H1 (cell line): Measurements from ENCODE around the gene TMEM244. TPM values are rescaled to one million over a fixed set of nuclear protein-coding genes. Genes with fewer than 3 reads are reported as not detected.

Source experiments
- BACH1 ChIP-seq: IDR thresholded peaks from 2 replicates; pipeline ENCODE4 v1.6.1; 2012; ENCODE audit warnings: low read length, improper control_type of control experiment
- BRCA1 ChIP-seq: IDR thresholded peaks from 2 replicates; pipeline ENCODE4 v1.6.1; 2012; ENCODE audit warnings: low read depth, low read length, improper control_type of control experiment
- FOSL1 ChIP-seq: IDR thresholded peaks from 2 replicates; pipeline ENCODE4 v1.6.1; 2011; ENCODE audit warnings: mild to moderate bottlenecking, low read depth, low read length, moderate library complexity; ENCODE audit not compliant: insufficient read depth
- KDM1A ChIP-seq: fragments of 200-600, 300-600 bp; sonication (generic); IDR thresholded peaks from 2 replicates; pipeline ENCODE4 v1.7.1; 2016; ENCODE audit warnings: mild to moderate bottlenecking, low read length, borderline replicate concordance
- POLR2A ChIP-seq, 2 experiments: IDR thresholded peaks; 1 replicate in 1 of 2; 2 replicates in 1 of 2; pipeline ENCODE4 v1.6.1; 2011; ENCODE audit warnings: low read depth in 2 of 2, low read length in 2 of 2, mild to moderate bottlenecking in 2 of 2; ENCODE audit errors: control extremely low read depth in 1 of 2
- POU5F1 ChIP-seq: IDR thresholded peaks from 2 replicates; pipeline ENCODE4 v1.6.1; 2011; ENCODE audit warnings: low read depth, mild to moderate bottlenecking, low read length, moderate library complexity
- RAD21 ChIP-seq, 2 experiments: IDR thresholded peaks in 1 of 2; conservative IDR thresholded peaks in 1 of 2; 2 replicates each; pipeline ENCODE4 v1.6.1; 2011; ENCODE audit warnings: low read depth in 2 of 2, low read length in 2 of 2, improper control_type of control experiment in 1 of 2, inconsistent platforms in 1 of 2, mild to moderate bottlenecking in 1 of 2, moderate library complexity in 1 of 2
- RNF2 ChIP-seq: fragments of 200-900, 300-1000 bp; sonication (generic); IDR thresholded peaks from 2 replicates; pipeline ENCODE4 v1.7.1; 2016; ENCODE audit warnings: borderline replicate concordance, low read depth, mild to moderate bottlenecking, antibody characterized with exemption, low read length; ENCODE audit not compliant: poor library complexity, severe bottlenecking; ENCODE audit errors: missing control alignments
- SAP30 ChIP-seq: fragments of 300-600 bp; sonication (generic); IDR thresholded peaks from 2 replicates; pipeline ENCODE4 v1.7.1; 2012; ENCODE audit warnings: low read length, moderate library complexity, mild to moderate bottlenecking, inconsistent platforms; ENCODE audit not compliant: insufficient read depth, insufficient replicate concordance
- YY1 ChIP-seq: IDR thresholded peaks from 2 replicates; pipeline ENCODE4 v1.6.1; 2011; ENCODE audit warnings: low read depth, mild to moderate bottlenecking, low read length
- polyA plus RNA-seq, 7 experiments: library from polyadenylated mRNA; depleted of rRNA in 3 of 7; stranded (reverse) in 5 of 7; unstranded in 2 of 7; fragments of >200 nt in 5 of 7; fragments of 200-250 nt in 2 of 7; gene quantifications; 1 replicate in 5 of 7; 2 replicates in 1 of 7; 4 replicates in 1 of 7; pipeline versions ENCODE4 v1.2.1 to v1.2.3, GENCODE V29; 2011 to 2013; ENCODE audit warnings: missing spikeins in 2 of 7, mixed read lengths in 2 of 7
- total RNA-seq: library from RNA; stranded (reverse); fragmentation: NEBNext Ultra II Directional; extraction: Animal tissue kit (Norgen Biotek cat#: 25700); gene quantifications from 2 replicates; pipeline ENCODE4 v1.2.1, GENCODE V29; 2021

The TMEM244 gene
- total and polyA plus RNA-seq, 2 of the 8 experiments (the other 6 are each of a cell fraction or from before 2014, with no cell fraction given), result not detected

DNA sequence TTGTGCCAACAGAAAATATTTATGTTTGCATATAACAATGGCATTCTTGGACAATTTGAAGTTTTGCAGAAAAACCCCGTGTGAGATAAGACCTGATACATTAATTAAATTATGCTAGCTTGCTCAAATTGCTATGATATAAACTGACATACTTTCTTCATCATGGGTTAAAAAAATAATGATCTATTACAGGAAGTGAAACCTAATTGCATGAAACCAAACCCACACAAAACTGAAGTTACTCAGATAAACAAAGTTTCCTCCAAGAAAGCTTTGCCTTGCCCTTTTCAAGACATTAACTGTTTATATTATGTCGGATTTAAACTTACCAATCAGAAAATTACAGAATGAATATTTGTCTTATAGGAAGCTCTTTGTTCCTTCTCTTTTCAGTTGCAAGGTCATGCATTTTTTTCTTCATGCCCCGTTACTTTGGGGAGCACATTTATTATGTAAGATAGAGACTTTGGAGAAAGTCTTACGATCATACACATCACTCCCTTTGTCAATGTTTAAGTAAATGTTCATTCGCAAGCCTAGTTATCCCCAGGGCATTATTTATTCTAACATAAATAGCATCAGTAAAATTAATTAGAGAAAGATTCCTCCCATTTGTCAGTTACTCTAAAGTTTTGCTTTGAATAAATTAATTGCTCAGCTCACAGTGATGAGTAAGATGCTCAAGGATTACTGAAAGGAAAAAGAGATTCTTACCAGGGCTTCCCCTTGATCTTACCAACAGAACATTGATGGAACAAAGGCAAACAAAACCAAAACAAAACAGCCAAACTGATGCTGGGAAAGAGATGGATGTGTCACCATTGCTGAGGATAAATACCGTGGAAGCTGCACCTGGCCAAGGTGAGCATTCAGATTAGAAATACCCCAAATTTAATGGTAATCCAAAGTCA is 14.8 kb upstream of the TMEM244 start (continued):
- TF ChIP-seq BRCA1 (no peak), SAP30 (no peak), POLR2A (IDR thresholded peaks at IDR 0.05; ENCODE audit: control extremely low read depth in 1 of 2, low read depth in 2 of 2, low read length in 2 of 2) (no peak), RAD21 (IDR thresholded peaks at IDR 0.05 in 1 of 2, conservative IDR thresholded peaks at IDR 0.05 in 1 of 2; ENCODE audit: low read depth in 2 of 2, low read length in 2 of 2) (no peak), YY1 (no peak), BACH1 (no peak), POU5F1 (no peak), RNF2 (no peak), FOSL1 (no peak), KDM1A (no peak)
